HG03354 (cell line): ENCODE results near the gene TREM1.

Experiments
- ATAC-seq: cut with Tn5 transposase; IDR thresholded peaks from one replicate; pipeline ENCODE4 v1.9.1; 2021; ENCODE audit warnings: mild to moderate bottlenecking; ENCODE audit not compliant: unreplicated experiment, poor library complexity, severe bottlenecking

TREM1 gene

DNA sequence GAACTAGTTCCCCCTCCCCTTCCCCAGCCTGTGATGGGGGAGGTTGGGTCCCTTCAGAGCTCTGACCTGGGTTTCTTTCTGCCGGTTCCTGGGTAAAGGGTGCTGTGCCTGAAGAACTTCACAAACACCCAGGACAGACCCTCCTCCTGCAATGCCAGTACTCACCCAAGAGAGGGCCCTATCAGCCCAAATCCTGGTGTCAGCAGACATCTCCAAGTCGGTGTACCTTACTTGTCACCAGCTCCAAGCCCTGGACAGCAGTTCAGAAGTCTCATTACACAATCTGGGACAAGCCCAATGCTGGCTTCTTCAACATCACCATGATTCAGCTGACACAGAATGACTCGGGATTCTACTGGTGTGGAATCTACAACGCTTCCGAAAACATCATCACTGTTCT is 57.9 kb downstream of the TREM1 start:
- no peak for ATAC-seq

DNA sequence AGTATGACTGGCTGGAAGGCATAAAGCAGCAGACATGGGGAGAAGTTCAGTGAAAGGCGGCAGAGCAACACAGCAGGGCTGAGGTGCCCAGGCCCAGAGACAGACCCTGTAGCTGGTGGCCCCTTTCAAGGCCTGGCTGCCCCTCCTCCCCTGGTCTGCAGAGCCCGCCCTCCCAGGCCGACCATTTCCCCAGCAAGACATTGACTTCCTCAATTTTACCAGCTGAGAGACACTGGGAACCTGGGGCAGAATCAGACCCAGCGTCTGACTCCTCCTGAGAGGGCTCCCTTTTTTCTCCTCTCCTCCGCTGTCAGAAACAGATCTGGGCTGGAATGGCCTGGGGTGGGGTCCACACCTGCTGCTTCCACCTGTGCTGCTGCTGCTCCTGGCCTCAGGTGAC is 58.4 kb downstream of the TREM1 start, which contains the start of gene TREML4:
Gene TREML4 (plus strand): TSS at position 254 of the 400 bp plus-strand sequence. CDS start 79 bp downstream, at position 333.
- no peak for ATAC-seq

DNA sequence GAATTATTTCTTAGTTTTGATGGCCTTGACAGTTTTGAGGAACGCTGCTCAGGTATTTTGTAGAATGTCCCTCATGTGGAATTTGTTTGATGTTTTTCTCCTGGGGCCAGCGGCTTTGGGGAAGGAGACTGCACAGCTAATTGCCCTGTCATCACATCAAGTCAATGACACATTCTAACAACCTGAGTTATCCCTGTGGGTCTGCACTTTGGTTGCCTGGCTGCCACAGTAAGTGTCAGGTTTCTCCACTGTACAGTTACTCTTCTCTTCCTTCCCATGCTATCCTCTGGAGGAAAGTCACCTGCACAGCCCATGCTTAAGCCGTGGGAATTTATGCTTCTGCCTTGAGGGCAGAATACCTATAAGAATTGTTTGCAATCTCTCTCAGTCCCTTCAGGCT is 59.7 kb downstream of the TREM1 start:
- no peak for ATAC-seq

DNA sequence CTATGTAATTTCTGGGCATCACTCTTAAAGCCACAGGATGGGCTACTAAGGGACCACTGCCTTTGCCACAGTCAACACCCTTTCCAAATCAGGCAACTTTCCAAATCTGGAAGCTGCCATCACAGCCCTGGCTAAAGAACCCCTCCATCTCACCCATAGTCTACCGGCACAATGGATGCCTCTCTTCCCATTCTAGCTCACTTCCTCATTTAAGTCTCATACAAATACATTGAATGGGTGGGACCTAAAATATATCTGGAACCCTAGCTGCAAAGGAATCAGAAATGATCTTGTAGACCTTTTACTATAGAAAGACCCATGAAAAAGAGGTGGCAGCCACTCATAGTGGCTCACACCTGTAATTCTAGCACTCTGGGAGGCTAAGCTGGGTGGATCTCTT is 61.7 kb downstream of the TREM1 start:
- no peak for ATAC-seq
